ENCODE measurements around the gene ACAN. TPM values are rescaled to one million over a fixed set of nuclear protein-coding genes. Genes with fewer than 3 reads are reported as not detected.

The ACAN gene
- total and polyA plus RNA-seq, 9 of the 15 experiments (the other 6 are each of a cell fraction or from before 2014, with no cell fraction given), result not detected

DNA sequence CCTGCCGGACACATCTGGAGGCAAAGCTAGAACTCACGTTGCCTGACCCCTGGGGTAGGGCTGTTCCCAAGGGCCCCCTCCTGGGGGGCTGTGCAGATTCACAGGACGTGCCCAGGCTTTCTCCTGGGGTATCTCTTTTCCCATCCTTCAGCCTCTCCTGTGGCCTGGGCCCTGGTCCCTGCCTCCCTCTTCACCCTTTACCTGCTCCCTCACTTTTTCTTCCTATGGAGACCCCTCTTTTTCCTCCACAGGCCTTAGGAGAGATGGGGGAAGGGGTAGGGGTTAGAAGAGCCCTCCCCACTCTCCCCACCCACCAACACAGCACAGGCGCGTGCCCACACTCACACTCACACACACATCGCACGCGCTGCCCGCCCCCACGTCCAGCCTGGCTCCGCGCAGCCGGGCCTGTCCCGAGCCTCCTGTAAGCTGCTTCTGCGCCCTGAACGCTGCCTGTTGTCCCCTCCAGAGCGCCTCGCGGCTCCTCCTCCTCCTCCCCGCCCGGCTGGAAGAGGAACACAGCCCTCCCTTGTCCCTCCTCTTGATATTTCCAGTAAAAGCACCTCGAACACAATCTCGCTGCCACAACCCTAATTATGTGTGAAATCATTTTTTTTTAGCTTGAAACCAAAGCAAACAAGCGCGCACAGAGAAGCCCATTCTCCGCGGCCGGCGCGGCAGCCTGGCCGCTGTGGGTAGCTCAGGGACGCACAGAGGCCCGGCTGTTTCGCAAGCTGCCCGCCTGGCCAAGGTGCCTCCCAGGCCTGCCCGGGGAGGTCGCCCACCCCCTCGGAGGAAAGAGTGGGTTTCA is 33.9 kb upstream of the ACAN start:
- Histone ChIP-seq H3K4me2 (ENCODE audit: insufficient read depth, low read length) (no peak overlapping the region), H3K4me3 (no peak overlapping the region), H3K36me3 (ENCODE audit: control insufficient read depth, insufficient read depth, low read length) (no peaks in the 10 kb centered on the region), H3K9ac (ENCODE audit: insufficient read depth in 1 of 2, low read depth in 2 of 2, low read length in 2 of 2) (no peak overlapping the region), H3K4me1 (replicated peaks in 1 of 2; ENCODE audit: control insufficient read depth in 2 of 2, insufficient read depth in 2 of 2, low read length in 2 of 2) (peaks cover 0 to 7% of the 10 kb centered on the region in 2 experiments; a peak in 2 of 5 replicates), H2AFZ (ENCODE audit: low read depth, low read length) (no peak overlapping the region), H3K27me3 (ENCODE audit: control insufficient read depth in 2 of 2, insufficient read depth in 2 of 2, low read length in 2 of 2) (peaks cover 15 to 27% of the 10 kb centered on the region in 2 experiments), H3K9me1 (ENCODE audit: control insufficient read depth, insufficient read depth, low read length) (no peaks in the 10 kb centered on the region), H3K27ac (ENCODE audit: extremely low read depth, low read depth, low read length) (no peak overlapping the region), H3K79me2 (ENCODE audit: control insufficient read depth, insufficient read depth, low read length) (no peaks in the 10 kb centered on the region), H3K9me3 (replicated peaks; ENCODE audit: control insufficient read depth, insufficient read depth, low read depth, low read length) (0 out of 2 replicates have a peak, but pooled peaks cover 1% of the 10 kb centered on the region), H4K20me1 (replicated peaks; ENCODE audit: control insufficient read depth, insufficient read depth, low read length) (no peaks in the 10 kb centered on the region)
- no TSS peak for BruUV-seq (replicated peaks)
- intact Hi-C loops (cut with micrococcal nuclease) (no loop called here), in situ Hi-C loops (cut with MboI) (no loop called here)
- no peak for DNase-seq (ENCODE audit: extremely low read depth in 1 of 4, low spot score in 3 of 4)
- ChIA-PET CTCF (ENCODE audit: low intra/inter-chr PET ratio) (no interaction called here), POLR2A (no interaction called here)
- under 1% methylated on average over 38 of the region's 38 CpGs for WGBS (ENCODE audit: insufficient coverage, low coverage, missing lambda C conversion rate)
- FAIRE-seq, result no peak
- no peak for ATAC-seq
- TF ChIP-seq NELFE (IDR thresholded peaks at IDR 0.05; ENCODE audit: insufficient read depth, insufficient read length), result no peak
- TF ChIP-seq EP400 (IDR thresholded peaks at IDR 0.05), result no peak
- no peak for TF ChIP-seq ETV6 (IDR thresholded peaks at IDR 0.05; ENCODE audit: borderline replicate concordance in 1 of 2, low read depth in 2 of 2, low read length in 1 of 2)
- no peak for TF ChIP-seq ETV6 (CRISPR knock-in tag; IDR thresholded peaks at IDR 0.05; ENCODE audit: borderline replicate concordance)
- TF ChIP-seq SREBF1 (IDR thresholded peaks at IDR 0.05; ENCODE audit: borderline replicate concordance, low read depth, low read length), result no peak
- no peak for TF ChIP-seq SOX6 (IDR thresholded peaks at IDR 0.05)
- TF ChIP-seq ZNF184 (CRISPR knock-in tag; IDR thresholded peaks at IDR 0.05), result no peak
- no peak for TF ChIP-seq TCF15 (CRISPR knock-in tag; IDR thresholded peaks at IDR 0.05)
- TF ChIP-seq, protein P1, sequence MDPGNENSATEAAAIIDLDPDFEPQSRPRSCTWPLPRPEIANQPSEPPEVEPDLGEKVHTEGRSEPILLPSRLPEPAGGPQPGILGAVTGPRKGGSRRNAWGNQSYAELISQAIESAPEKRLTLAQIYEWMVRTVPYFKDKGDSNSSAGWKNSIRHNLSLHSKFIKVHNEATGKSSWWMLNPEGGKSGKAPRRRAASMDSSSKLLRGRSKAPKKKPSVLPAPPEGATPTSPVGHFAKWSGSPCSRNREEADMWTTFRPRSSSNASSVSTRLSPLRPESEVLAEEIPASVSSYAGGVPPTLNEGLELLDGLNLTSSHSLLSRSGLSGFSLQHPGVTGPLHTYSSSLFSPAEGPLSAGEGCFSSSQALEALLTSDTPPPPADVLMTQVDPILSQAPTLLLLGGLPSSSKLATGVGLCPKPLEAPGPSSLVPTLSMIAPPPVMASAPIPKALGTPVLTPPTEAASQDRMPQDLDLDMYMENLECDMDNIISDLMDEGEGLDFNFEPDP (CRISPR knock-in tag; IDR thresholded peaks at IDR 0.05), result no peak
- no peak for TF ChIP-seq TAF1 (IDR thresholded peaks at IDR 0.05; ENCODE audit: control insufficient read depth, extremely low read depth, insufficient read depth, low read length, severe bottlenecking)
- no peak for TF ChIP-seq ZHX1 (conservative IDR thresholded peaks at IDR 0.05; ENCODE audit: low read length)
- TF ChIP-seq, protein P2, sequence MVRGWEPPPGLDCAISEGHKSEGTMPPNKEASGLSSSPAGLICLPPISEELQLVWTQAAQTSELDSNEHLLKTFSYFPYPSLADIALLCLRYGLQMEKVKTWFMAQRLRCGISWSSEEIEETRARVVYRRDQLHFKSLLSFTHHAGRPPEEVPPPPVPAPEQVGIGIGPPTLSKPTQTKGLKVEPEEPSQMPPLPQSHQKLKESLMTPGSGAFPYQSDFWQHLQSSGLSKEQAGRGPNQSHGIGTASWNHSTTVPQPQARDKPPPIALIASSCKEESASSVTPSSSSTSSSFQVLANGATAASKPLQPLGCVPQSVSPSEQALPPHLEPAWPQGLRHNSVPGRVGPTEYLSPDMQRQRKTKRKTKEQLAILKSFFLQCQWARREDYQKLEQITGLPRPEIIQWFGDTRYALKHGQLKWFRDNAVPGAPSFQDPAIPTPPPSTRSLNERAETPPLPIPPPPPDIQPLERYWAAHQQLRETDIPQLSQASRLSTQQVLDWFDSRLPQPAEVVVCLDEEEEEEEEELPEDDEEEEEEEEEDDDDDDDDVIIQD (CRISPR knock-in tag; IDR thresholded peaks at IDR 0.05), result no peak
- TF ChIP-seq RBM25 (IDR thresholded peaks at IDR 0.05; ENCODE audit: low read depth, low read length, severe bottlenecking), result no peak
- no peak for TF ChIP-seq ZNF696 (CRISPR knock-in tag; conservative IDR thresholded peaks at IDR 0.05)
- no peak for TF ChIP-seq ESRRA (IDR thresholded peaks at IDR 0.05; ENCODE audit: borderline replicate concordance, low read depth)
- no peak for TF ChIP-seq C11orf30 (IDR thresholded peaks at IDR 0.05; ENCODE audit: low read depth)

Data from K562 (cell line).